A549 (cell line): Measurements from ENCODE around the gene HEATR1. TPM values are rescaled to one million over a fixed set of nuclear protein-coding genes. Genes with fewer than 3 reads are reported as not detected.
A peak's percentile ranks its signal among the peaks of the same experiment; 100 is the strongest.

Source experiments
- ATAC-seq, 2 experiments: fragments of 200-7000 bp in 1 of 2; fragments of >200 bp in 1 of 2; cut with Nextera tagmentation in 1 of 2; cut with Tn5 transposase in 1 of 2; 3 replicates each; pipeline versions ENCODE4 v1.8.0 to v1.9.1; 2018 to 2020; ENCODE audit warnings: mild to moderate bottlenecking in 1 of 2, moderate library complexity in 1 of 2
- CTCF ChIA-PET: fragments of 300-600 bp; sonication (Branson Sonifier 250); formaldehyde crosslinking; extraction: SDS; loops from one replicate; lab custom pipeline; 2021; ENCODE audit warnings: antibody characterized with exemption, inconsistent platforms; lab: Yijun Ruan, JAX
- POLR2A ChIA-PET: fragments of 350-600 bp; formaldehyde crosslinking; extraction: SDS; loops from one replicate; lab custom pipeline; 2021; ENCODE audit warnings: antibody characterized with exemption, inconsistent platforms; lab: Yijun Ruan, JAX
- DNase-seq, 2 experiments: peaks; one replicate each; pipeline versions ENCODE4 v3.0.0 to v3.0.0-alpha.2; 2011 to 2016; ENCODE audit warnings: low read depth in 1 of 2, low spot score in 1 of 2
- FAIRE-seq: peaks from 2 replicates; lab custom pipeline; 2011; peaks lifted over from hg19 to GRCh38; lab: Jason Lieb, UNC
- H3K27ac ChIP-seq, 2 experiments: fragments of >200 bp; sonication (Bioruptor Twin); formaldehyde crosslinking; 3 replicates each; pipeline ENCODE4 v1.5.1; 2016 to 2017
- H3K4me1 ChIP-seq: fragments of >200 bp; sonication (Bioruptor Twin); formaldehyde crosslinking; 3 replicates; pipeline ENCODE4 v1.6.1; 2016
- H3K4me2 ChIP-seq: fragments of >200 bp; sonication (Bioruptor Twin); formaldehyde crosslinking; 3 replicates; pipeline ENCODE4 v1.6.1; 2016
- H3K4me3 ChIP-seq: fragments of >200 bp; sonication (Bioruptor Twin); formaldehyde crosslinking; 3 replicates; pipeline ENCODE4 v1.5.1; 2016
- H3K9me3 ChIP-seq: fragments of >200 bp; sonication (Bioruptor Twin); formaldehyde crosslinking; 3 replicates; pipeline ENCODE4 v1.6.1; 2016
- BHLHE40 ChIP-seq: IDR thresholded peaks from 2 replicates; pipeline ENCODE4 v1.6.1; 2012; ENCODE audit warnings: low read depth, low read length, inconsistent platforms
- CBX8 ChIP-seq: fragments of 200-600 bp; sonication (generic); IDR thresholded peaks from 2 replicates; pipeline ENCODE4 v1.6.1; 2016
- CHD2 ChIP-seq: fragments of 150-350 bp; IDR thresholded peaks from 2 replicates; pipeline ENCODE4 v1.6.1; 2014; ENCODE audit warnings: low read length; ENCODE audit not compliant: partially characterized antibody
- EHF ChIP-seq: fragments of 250-450 bp; sonication (Bioruptor Pico); IDR thresholded peaks from 2 replicates; pipeline ENCODE4 v1.5.0; 2020; ENCODE audit warnings: mild to moderate bottlenecking
- EHMT2 ChIP-seq: fragments of 200-600 bp; sonication (generic); IDR thresholded peaks from 2 replicates; pipeline ENCODE4 v1.6.1; 2016; ENCODE audit warnings: antibody characterized with exemption, low read depth, mild to moderate bottlenecking, moderate library complexity
- EP300 ChIP-seq, 2 experiments: fragments of >200 bp; sonication (Bioruptor Twin); formaldehyde crosslinking; IDR thresholded peaks; 2 replicates in 1 of 2; 3 replicates in 1 of 2; pipeline ENCODE4 v1.6.1; 2016 to 2017
- ESRRA ChIP-seq: fragments of 150-350 bp; IDR thresholded peaks from 2 replicates; pipeline ENCODE4 v1.6.1; 2014; ENCODE audit warnings: mild to moderate bottlenecking, low read length, borderline replicate concordance
- FOSB ChIP-seq: fragments of 250-450 bp; sonication (Bioruptor Pico); IDR thresholded peaks from 2 replicates; pipeline ENCODE4 v1.5.0; 2020; ENCODE audit warnings: mild to moderate bottlenecking, moderate library complexity
- FOXS1 ChIP-seq: fragments of 250-450 bp; sonication (Bioruptor Pico); IDR thresholded peaks from 2 replicates; pipeline ENCODE4 v1.5.0; 2020; ENCODE audit warnings: mild to moderate bottlenecking, moderate library complexity
- HES2 ChIP-seq: fragments of >200 bp; sonication (Bioruptor Twin); formaldehyde crosslinking; IDR thresholded peaks from 2 replicates; pipeline ENCODE4 v1.6.1; 2016
- HOXB5 ChIP-seq: fragments of 250-450 bp; sonication (Bioruptor Pico); IDR thresholded peaks from 2 replicates; pipeline ENCODE4 v1.5.0; 2020; ENCODE audit warnings: mild to moderate bottlenecking, moderate library complexity
- KDM5A ChIP-seq: fragments of 200-600 bp; sonication (generic); IDR thresholded peaks from 2 replicates; pipeline ENCODE4 v1.6.1; 2016; ENCODE audit warnings: antibody characterized with exemption, mild to moderate bottlenecking
- MAFK ChIP-seq: fragments of 450-650 bp; IDR thresholded peaks from 2 replicates; pipeline ENCODE4 v1.6.1; 2014; ENCODE audit not compliant: partially characterized antibody
- MAZ ChIP-seq: fragments of 150-350 bp; IDR thresholded peaks from 2 replicates; pipeline ENCODE4 v1.6.1; 2014; ENCODE audit warnings: antibody characterized with exemption, low read depth, low read length, borderline replicate concordance
- NFE2L2 ChIP-seq: fragments of 150-350 bp; conservative IDR thresholded peaks from 2 replicates; pipeline ENCODE4 v1.6.1; 2014; ENCODE audit warnings: low read length
- NPAS2 ChIP-seq: fragments of 250-450 bp; sonication (Bioruptor Pico); IDR thresholded peaks from 2 replicates; pipeline ENCODE4 v1.8.0; 2022; ENCODE audit warnings: mild to moderate bottlenecking, moderate library complexity, borderline replicate concordance
- NR3C1 ChIP-seq: fragments of >200 bp; sonication (Bioruptor Twin); formaldehyde crosslinking; IDR thresholded peaks from 3 replicates; pipeline ENCODE4 v1.6.1; 2017
- POLR2AphosphoS2 ChIP-seq: conservative IDR thresholded peaks from 2 replicates; pipeline ENCODE4 v1.6.1; 2012; ENCODE audit warnings: low read length, improper control_type of control experiment, inconsistent platforms
- RAD21 ChIP-seq, 2 experiments: fragments of >200 bp in 1 of 2; sonication (Bioruptor Twin) in 1 of 2; formaldehyde crosslinking in 1 of 2; IDR thresholded peaks in 1 of 2; conservative IDR thresholded peaks in 1 of 2; 2 replicates in 1 of 2; 3 replicates in 1 of 2; pipeline ENCODE4 v1.6.1; 2012 to 2018; ENCODE audit warnings: inconsistent platforms in 1 of 2
- RFX5 ChIP-seq: fragments of 450-650 bp; IDR thresholded peaks from 2 replicates; pipeline ENCODE4 v1.7.1; 2014; ENCODE audit warnings: antibody characterized with exemption, mild to moderate bottlenecking, moderate library complexity
- TP53 ChIP-seq: fragments of 250-450 bp; sonication (Bioruptor Pico); IDR thresholded peaks from 2 replicates; pipeline ENCODE4 v1.5.0; 2021; ENCODE audit warnings: mild to moderate bottlenecking, moderate library complexity
- USF2 ChIP-seq: fragments of 450-650 bp; IDR thresholded peaks from 2 replicates; pipeline ENCODE4 v1.6.1; 2014; ENCODE audit warnings: antibody characterized with exemption
- ZC3H11A ChIP-seq: fragments of 450-650 bp; IDR thresholded peaks from 2 replicates; pipeline ENCODE4 v1.6.1; 2014; ENCODE audit warnings: antibody characterized with exemption, mild to moderate bottlenecking
- WGBS: methylation state at CpG from one replicate; pipeline ENCODE4 v1.1.6; 2017; ENCODE audit errors: missing lambda C conversion rate; 5-methylcytosine and 5-hydroxymethylcytosine counted together
- polyA plus RNA-seq, 4 experiments: library from polyadenylated mRNA; depleted of rRNA in 3 of 4; stranded (reverse); fragments of >200 nt; fragmentation: RNase III in 1 of 4; extraction: RNeasy Plus Mini Kit Qiagen cat#74134 plus additional on column Dnase treatment in 1 of 4; gene quantifications; 2 replicates in 3 of 4; 3 replicates in 1 of 4; pipeline ENCODE4 v1.2.3, GENCODE V29; 2011 to 2017
- TF ChIP-seq, protein P1 (sequence below): IDR thresholded peaks from 2 replicates; pipeline ENCODE4 v1.6.1; 2012

The HEATR1 gene
- polyA plus RNA-seq, 2 of the 4 experiments (the other 2 are of a cell fraction): 22.3 to 50.1 TPM

DNA sequence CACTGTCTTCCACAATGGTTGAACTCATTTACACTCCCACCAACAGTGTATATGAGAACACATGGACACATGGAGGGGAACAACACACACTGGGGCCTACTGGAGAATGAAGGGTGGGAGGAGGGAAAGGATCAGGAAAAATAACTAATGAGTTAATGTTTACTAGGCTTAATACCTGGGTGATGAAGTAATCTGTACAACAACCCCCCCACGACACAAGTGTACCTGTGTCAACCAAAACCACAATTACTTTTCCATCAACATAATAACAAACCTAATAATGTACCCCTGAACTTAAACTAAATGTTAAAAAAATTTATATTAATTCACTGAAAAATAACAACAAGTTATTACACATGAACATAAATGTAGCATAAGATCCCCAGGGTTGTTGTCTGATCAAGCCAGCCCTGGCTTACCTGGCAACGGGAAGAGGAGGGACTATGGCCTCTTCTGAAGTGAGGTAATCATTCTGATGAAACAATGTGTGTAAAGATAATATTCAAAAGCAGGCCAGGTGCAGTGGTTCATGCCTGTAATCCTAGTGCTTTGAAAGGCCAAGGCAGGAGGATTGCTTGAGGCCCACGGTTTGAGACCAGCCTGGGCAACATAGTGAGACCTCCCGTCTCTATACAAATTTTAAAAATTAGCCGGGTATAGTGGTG lies 40.8 kb upstream of the HEATR1 start:
- TF ChIP-seq KDM5A: no peak
- TF ChIP-seq BHLHE40: no peak
- TF ChIP-seq, all 56 proteins: peak for 0
- Histone ChIP-seq H3K4me1 (no peaks in the 10 kb centered on the region), H3K9me3 (no peaks in the 10 kb centered on the region), H3K27ac (no peak overlapping the region), H3K4me3 (no peak overlapping the region), H3K4me2 (no peak overlapping the region)
- FAIRE-seq: no peak
- DNase-seq: no peak
- ChIA-PET CTCF (no interaction called here), POLR2A (no interaction called here)
- 35% methylated on average over 5 of the region's 5 CpGs for WGBS
- ATAC-seq: no peak

DNA sequence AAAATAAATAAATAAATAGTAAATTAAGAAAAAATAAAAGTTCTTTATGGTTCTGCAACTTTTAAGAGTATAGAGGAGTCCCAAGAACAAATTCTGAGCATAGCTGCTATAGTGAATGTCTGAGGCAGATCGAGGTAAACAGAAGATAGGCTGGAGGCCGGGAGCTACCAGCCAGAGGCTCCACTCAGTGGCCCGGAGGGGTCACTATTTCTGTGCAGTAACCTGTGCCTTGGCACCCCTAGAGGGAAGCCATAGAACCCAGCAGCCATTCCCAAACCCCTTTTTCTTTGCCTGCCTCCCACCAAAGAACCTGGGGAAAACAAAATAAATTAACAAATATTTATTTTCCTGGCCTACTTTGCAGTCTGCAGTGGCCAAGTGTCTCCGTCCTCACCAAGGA lies 38.4 kb upstream of the HEATR1 start:
- no peaks in the 10 kb centered on the region for H3K4me1 ChIP-seq
- H3K4me3 ChIP-seq: no peak overlapping the region
- no peaks in the 10 kb centered on the region for H3K9me3 ChIP-seq
- ChIA-PET CTCF (no interaction called here), POLR2A (no interaction called here)
- 61% methylated on average over 4 of the region's 4 CpGs for WGBS
- DNase-seq: no peak
- no peak overlapping the region for H3K27ac ChIP-seq
- TF ChIP-seq EHMT2 (no peak), FOSB (no peak), FOXS1 (CRISPR knock-in tag) (no peak), MAZ (no peak), HES2 (no peak), HOXB5 (CRISPR knock-in tag) (no peak), RFX5 (no peak), TP53 (CRISPR knock-in tag) (no peak), RAD21 (conservative IDR thresholded peaks at IDR 0.05 in 1 of 2, IDR thresholded peaks at IDR 0.05 in 1 of 2) (no peak), USF2 (no peak), KDM5A (no peak), CHD2 (no peak), NFE2L2 (no peak), NR3C1 (no peak), EP300 (IDR thresholded peaks at IDR 0.05) (no peak), CBX8 (no peak), POLR2AphosphoS2 (no peak), EHF (no peak)
- TF ChIP-seq, protein P1, sequence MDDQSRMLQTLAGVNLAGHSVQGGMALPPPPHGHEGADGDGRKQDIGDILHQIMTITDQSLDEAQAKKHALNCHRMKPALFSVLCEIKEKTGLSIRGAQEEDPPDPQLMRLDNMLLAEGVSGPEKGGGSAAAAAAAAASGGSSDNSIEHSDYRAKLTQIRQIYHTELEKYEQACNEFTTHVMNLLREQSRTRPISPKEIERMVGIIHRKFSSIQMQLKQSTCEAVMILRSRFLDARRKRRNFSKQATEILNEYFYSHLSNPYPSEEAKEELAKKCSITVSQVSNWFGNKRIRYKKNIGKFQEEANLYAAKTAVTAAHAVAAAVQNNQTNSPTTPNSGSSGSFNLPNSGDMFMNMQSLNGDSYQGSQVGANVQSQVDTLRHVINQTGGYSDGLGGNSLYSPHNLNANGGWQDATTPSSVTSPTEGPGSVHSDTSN: no peak
- ATAC-seq: no peak
- no peak overlapping the region for H3K4me2 ChIP-seq
- no peak for FAIRE-seq

- FAIRE-seq: no peak
- no peak for DNase-seq
- ATAC-seq: 0 out of 6 replicates have a peak, but pooled peaks of 1 of the 2 experiments have one; percentile 26
- Histone ChIP-seq H3K4me3 (no peak overlapping the region), H3K9me3 (no peaks in the 10 kb centered on the region), H3K27ac (no peak overlapping the region), H3K4me1 (no peaks in the 10 kb centered on the region), H3K4me2 (no peak overlapping the region)
- TF ChIP-seq TP53 (CRISPR knock-in tag) (no peak), EHF (no peak), RFX5 (no peak), MAFK (no peak), ZC3H11A (no peak), CHD2 (no peak), NFE2L2 (no peak), ESRRA (no peak), NPAS2 (CRISPR knock-in tag) (no peak), RAD21 (conservative IDR thresholded peaks at IDR 0.05 in 1 of 2, IDR thresholded peaks at IDR 0.05 in 1 of 2) (no peak)
- 13% methylated on average over 4 of the region's 4 CpGs for whole genome bisulfite sequencing
- ChIA-PET CTCF (no interaction called here), POLR2A (no interaction called here)
These were observed 35.4 kb upstream of the HEATR1 start for GRCh38 chr1:236639686-236640085.
